GM19043 (cell line): Measurements from ENCODE around the gene ROR2.
"Not testable (repeated sequence)": the region's sequence is repeated elsewhere in the genome, so short reads cannot be mapped to it uniquely, and the experiment has no call there.

Source experiments
- ATAC-seq: cut with Tn5 transposase; IDR thresholded peaks from one replicate; pipeline ENCODE4 v1.9.1; 2021; ENCODE audit warnings: low read depth; ENCODE audit not compliant: unreplicated experiment

ROR2 gene

GRCh38 chr9:91949946-91950664 is at the start of gene ROR2:
TSS of gene ROR2 (minus strand) at chr9:91950228.
- ATAC-seq = no peak

DNA sequence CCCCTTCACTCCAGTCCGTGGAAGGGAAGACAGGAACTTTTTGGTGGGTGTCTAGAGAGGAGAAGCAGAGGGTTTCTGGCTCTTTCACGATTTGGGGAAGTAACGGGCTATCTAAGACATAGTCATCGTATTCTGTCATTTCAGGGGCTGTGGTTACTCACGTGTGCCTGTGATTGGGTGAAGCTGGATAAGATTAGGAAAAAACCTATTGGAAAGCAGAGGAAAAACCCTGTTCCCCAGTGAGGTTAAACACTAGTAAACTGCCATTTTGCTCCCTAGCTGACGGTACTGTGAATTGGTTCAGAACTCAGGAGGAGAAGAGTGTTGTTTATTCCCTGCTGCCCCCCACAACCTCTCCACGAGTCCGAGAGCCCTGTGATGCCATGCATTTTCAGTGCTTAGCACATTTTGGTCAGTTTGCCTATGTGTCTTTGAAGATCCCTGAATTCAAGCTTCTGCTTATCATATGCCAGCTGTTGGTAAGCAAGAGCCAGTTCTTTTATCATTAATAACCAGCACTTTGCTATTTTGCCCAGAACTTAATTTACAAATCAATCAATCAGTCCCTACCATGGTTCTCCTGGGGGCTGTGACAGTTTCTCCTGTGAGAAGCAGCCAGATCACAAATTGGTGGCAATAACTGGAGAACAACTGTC is 45.1 kb upstream of the ROR2 start:
- ATAC-seq = no peak

GRCh38 chr9:91994422-91994821 is 44.4 kb upstream of the ROR2 start:
- no peak for ATAC-seq

GRCh38 chr9:91992461-91993041 is 42.5 kb upstream of the ROR2 start:
- ATAC-seq = no peak

GRCh38 chr9:91991721-91992341 is 41.8 kb upstream of the ROR2 start:
- no peak for ATAC-seq

- no peak for ATAC-seq
Observed at GRCh38 chr9:91986248-91986647, 36.2 kb upstream of the ROR2 start.

- no peak for ATAC-seq
Observed at GRCh38 chr9:91985692-91986091, 35.7 kb upstream of the ROR2 start.

GRCh38 chr9:91978740-91979414 is 28.8 kb upstream of the ROR2 start:
- ATAC-seq = no peak

GRCh38 chr9:91975254-91975653 is 25.2 kb upstream of the ROR2 start:
- not testable (repeated sequence) for ATAC-seq

GRCh38 chr9:91972711-91973110 is 22.7 kb upstream of the ROR2 start:
- ATAC-seq = no peak

DNA sequence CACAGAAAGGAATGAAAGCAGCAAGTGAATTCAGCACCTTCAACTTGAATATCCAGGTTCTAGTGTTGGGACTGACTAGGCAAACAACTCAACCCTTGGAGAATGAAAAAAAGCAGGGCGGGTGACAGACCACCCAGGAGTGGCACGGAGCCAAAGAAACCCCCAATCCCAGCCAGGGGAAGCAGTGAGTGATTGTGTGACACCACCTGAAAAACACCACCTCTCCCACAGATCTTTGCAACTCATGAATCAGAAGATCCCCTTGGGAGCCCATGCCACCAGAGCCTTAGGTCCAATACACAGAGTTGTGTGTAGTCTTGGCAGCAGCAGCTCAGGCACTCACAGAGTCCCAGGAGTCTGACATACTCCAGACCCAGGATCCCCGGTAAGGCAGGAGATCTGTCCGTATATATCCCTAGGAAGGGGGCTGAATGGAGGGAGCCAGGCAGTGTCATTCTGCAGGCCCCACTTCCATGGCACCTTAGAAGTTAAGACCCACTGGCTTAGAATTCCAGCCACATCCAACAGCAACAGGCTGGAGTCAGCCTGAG is 22.1 kb upstream of the ROR2 start:
- ATAC-seq = no peak

GRCh38 chr9:91967259-91967658 is 17.2 kb upstream of the ROR2 start:
- no peak for ATAC-seq

GRCh38 chr9:91966503-91966902 is 16.5 kb upstream of the ROR2 start:
- ATAC-seq = no peak

DNA sequence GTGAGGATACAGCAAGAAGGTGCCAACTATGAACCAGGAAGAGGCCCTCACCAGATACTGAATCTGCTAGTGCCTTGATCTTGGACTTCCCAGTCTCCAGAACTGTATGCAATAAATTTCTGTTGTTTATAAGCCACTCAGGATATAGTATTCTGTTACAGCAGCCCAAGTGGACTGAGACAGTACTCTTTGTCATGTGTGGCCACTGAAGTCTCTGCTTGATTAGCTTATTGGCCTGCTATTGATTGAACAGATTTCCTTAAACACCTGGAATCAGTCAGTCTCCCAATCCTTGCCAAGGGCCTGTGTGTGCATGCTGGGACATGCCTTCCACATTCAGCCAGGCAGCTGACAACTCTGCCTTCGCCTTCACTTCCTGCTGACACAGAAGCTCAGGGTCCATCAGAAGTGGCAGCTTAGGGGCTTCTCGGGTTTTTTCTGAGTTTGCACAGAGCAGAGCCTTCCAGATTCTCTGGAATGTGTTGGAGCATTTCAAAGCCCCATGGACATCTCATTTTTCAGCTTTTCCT is 13.7 kb upstream of the ROR2 start:
- no peak for ATAC-seq

DNA sequence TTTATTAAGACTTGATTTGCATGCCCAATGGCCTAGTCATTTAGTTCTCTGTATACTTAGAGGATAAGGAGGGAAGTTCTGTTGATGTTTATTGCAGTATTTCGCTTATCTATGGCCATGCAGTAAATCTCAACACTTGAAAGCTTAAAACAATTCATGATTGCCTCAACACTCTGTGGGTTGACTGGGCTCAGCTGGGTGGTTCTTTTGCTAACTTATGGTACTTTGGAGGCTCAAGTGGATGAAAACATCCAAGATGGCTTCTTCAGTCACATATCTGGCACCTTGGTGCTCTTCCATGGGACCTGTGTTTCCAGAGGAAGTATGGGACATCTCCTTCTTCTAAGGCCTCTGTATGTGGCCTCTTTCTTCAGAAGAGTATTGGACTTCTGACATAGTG is 10.3 kb upstream of the ROR2 start:
- ATAC-seq = no peak

DNA sequence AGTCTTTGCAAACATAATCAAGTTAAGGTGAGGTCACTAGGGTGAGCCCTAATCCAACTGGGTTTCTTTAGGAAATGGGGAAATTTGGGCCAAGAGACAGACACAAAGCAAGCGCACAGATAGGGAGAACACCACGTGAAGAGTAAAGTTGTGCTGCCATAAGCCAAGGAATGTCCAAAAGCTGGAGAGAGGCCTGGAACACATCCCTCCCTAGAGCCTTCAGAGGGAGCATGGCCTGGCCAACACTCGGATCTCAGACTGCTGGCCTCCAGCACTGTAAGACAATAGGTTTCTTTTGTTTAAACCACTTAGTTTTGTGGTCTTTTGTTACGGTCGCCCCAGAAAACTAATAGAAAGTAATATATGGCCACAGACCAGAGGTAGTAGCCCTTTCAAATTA is 8.1 kb upstream of the ROR2 start:
- no peak for ATAC-seq

DNA sequence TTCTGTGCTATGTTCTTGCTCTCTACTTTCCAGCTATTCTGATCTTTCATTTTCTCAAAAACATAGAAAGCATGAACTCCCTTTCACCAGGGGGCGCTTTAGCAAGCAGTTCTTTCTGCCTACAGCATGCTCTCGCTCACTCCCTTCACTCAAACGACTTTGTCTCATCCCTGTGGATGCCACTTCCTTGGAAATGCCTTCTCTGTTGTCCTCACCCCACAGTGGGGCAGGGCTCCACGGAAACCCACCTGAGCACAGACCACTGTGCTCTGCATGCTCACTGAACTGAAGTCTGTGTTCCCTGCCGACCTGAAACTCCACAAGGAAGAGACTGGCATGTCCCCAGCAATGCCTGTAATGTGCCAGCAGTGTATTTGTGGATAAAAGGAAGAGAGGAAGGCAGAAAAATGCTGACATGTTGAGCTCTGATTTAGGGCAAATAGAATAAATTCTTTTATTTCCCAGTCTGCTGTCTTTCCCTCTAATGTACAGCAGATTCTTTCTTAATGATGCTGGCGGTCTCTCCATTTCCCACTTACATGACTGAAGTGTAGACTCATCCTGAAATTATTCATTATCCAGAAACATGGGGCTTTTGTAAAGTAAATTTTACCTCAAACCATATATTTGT is 4.9 kb upstream of the ROR2 start:
- no peak for ATAC-seq

DNA sequence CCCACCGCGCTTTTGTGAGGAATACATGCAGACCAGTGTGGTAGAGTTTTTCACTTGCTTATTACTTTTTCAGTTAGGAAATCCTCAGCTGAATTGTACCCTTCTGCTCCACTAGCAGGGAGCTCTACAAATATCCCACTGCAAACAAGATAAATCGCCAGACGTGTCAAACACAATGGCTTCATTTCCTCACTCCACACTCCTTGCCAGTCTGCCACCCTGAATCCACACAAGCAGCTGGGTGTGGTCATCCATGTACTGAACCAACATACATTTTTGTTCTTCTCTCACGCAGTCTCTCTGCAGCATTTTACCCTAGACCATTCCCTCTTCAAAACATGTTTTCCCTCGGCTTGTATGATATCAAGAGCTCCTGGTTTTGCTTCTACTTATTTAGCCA is 3.7 kb upstream of the ROR2 start:
- ATAC-seq = no peak

GRCh38 chr9:91951944-91952520 is 2.0 kb upstream of the ROR2 start:
- ATAC-seq = no peak
